GM23338 (cell line): ENCODE measurements around the gene PLA2G1B. TPM values are rescaled to one million over a fixed set of nuclear protein-coding genes. Genes with fewer than 3 reads are reported as not detected.

Experiments used
- ATAC-seq: fragments of 200-7000 bp; cut with Tn5 transposase; 3 replicates; pipeline ENCODE4 v1.9.1; 2020
- DNase-seq: peaks from one replicate; pipeline ENCODE4 v3.0.0-alpha.2; 2015; ENCODE audit warnings: low spot score
- H2AFZ ChIP-seq: fragments of 200-600 bp; sonication (generic); 2 replicates; pipeline ENCODE4 v1.8.0; 2016; ENCODE audit warnings: antibody characterized with exemption, mild to moderate bottlenecking, moderate library complexity
- H3F3A ChIP-seq: fragments of 200-600 bp; sonication (generic); replicated peaks from 2 replicates; pipeline ENCODE4 v1.8.0; 2017; ENCODE audit warnings: antibody characterized with exemption, mixed run types, low read depth
- H3K27ac ChIP-seq: fragments of 200-600 bp; sonication (generic); 2 replicates; pipeline ENCODE4 v1.6.1; 2016; ENCODE audit warnings: low read depth
- H3K27me3 ChIP-seq: fragments of 200-600 bp; sonication (generic); 2 replicates; pipeline ENCODE4 v1.8.0; 2016; ENCODE audit warnings: mild to moderate bottlenecking, mixed run types, moderate library complexity; ENCODE audit not compliant: insufficient read depth
- H3K36me3 ChIP-seq: fragments of 200-600 bp; sonication (generic); 2 replicates; pipeline ENCODE4 v1.8.0; 2016; ENCODE audit warnings: mild to moderate bottlenecking; ENCODE audit not compliant: insufficient read depth
- H3K4me1 ChIP-seq: fragments of 200-600 bp; sonication (generic); 2 replicates; pipeline ENCODE4 v1.8.0; 2016; ENCODE audit warnings: mild to moderate bottlenecking, moderate library complexity; ENCODE audit not compliant: insufficient read depth
- H3K4me2 ChIP-seq: fragments of 200-600 bp; sonication (generic); 2 replicates; pipeline ENCODE4 v1.7.1; 2017; ENCODE audit warnings: mixed run types
- H3K4me3 ChIP-seq: fragments of 200-600 bp; sonication (generic); 2 replicates; pipeline ENCODE4 v1.6.1; 2016; ENCODE audit warnings: mixed run types
- H3K79me2 ChIP-seq: fragments of 200-600 bp; sonication (generic); replicated peaks from 2 replicates; pipeline ENCODE4 v1.8.0; 2017; ENCODE audit warnings: mild to moderate bottlenecking; ENCODE audit not compliant: insufficient read depth
- H3K9me2 ChIP-seq: fragments of 200-600 bp; sonication (generic); 2 replicates; pipeline ENCODE4 v1.8.0; 2017; ENCODE audit not compliant: insufficient read depth
- H4K20me1 ChIP-seq: fragments of 200-600 bp; sonication (generic); replicated peaks from 2 replicates; pipeline ENCODE4 v1.8.0; 2017; ENCODE audit warnings: mild to moderate bottlenecking; ENCODE audit not compliant: insufficient read depth
- H3K27ac Mint-ChIP-seq: 2 replicates; pipeline ENCODE4 v1.8.0; 2020; ENCODE audit warnings: inconsistent platforms, mild to moderate bottlenecking, moderate library complexity, mixed read lengths
- H3K27me3 Mint-ChIP-seq: 3 replicates; pipeline ENCODE4 v1.8.0; 2022; ENCODE audit warnings: low read depth, mild to moderate bottlenecking, moderate library complexity, mixed read lengths, inconsistent platforms; ENCODE audit not compliant: insufficient read depth, poor library complexity
- H3K36me3 Mint-ChIP-seq: 3 replicates; pipeline ENCODE4 v1.8.0; 2021; ENCODE audit warnings: low read depth, mild to moderate bottlenecking, inconsistent platforms, moderate library complexity, mixed read lengths
- H3K4me1 Mint-ChIP-seq: 3 replicates; pipeline ENCODE4 v1.8.0; 2020; ENCODE audit warnings: mild to moderate bottlenecking, inconsistent platforms, mixed read lengths
- H3K4me3 Mint-ChIP-seq: 3 replicates; pipeline ENCODE4 v1.8.0; 2021; ENCODE audit warnings: moderate library complexity, mild to moderate bottlenecking, inconsistent platforms, mixed read lengths
- H3K9me3 Mint-ChIP-seq: 3 replicates; pipeline ENCODE4 v1.8.0; 2020; ENCODE audit warnings: moderate library complexity, mild to moderate bottlenecking, inconsistent platforms, mixed read lengths
- CREB1 ChIP-seq: fragments of 250-450 bp; sonication (Bioruptor Pico); IDR thresholded peaks from 2 replicates; pipeline ENCODE4 v1.5.0; 2020; ENCODE audit warnings: low read depth, mild to moderate bottlenecking, moderate library complexity
- CTCF ChIP-seq, 2 experiments: fragments of 200-600 bp in 1 of 2; sonication (generic) in 1 of 2; conservative IDR thresholded peaks; 2 replicates each; pipeline versions ENCODE4 v1.5.1 to v1.6.1; 2016 to 2017; ENCODE audit warnings: antibody characterized with exemption in 2 of 2, low read depth in 2 of 2, mild to moderate bottlenecking in 2 of 2, moderate library complexity in 1 of 2
- ETS1 ChIP-seq: IDR thresholded peaks from 2 replicates; pipeline ENCODE4 v1.6.1; 2016; ENCODE audit warnings: antibody characterized with exemption
- EZH2 ChIP-seq: fragments of 200-600 bp; sonication (generic); IDR thresholded peaks from one replicate; pipeline ENCODE4 v1.8.0; 2017; ENCODE audit warnings: antibody characterized with exemption, mild to moderate bottlenecking, low read depth; ENCODE audit not compliant: unreplicated experiment
- EZH2phosphoT487 ChIP-seq: fragments of 200-600 bp; sonication (generic); IDR thresholded peaks from one replicate; pipeline ENCODE4 v1.8.1; 2018; ENCODE audit warnings: antibody characterized with exemption; ENCODE audit not compliant: unreplicated experiment
- JUNB ChIP-seq: IDR thresholded peaks from one replicate; pipeline ENCODE4 v1.6.1; 2016; ENCODE audit warnings: antibody characterized with exemption; ENCODE audit not compliant: unreplicated experiment
- NANOG ChIP-seq: IDR thresholded peaks from 2 replicates; pipeline ENCODE4 v1.6.1; 2016; ENCODE audit warnings: antibody characterized with exemption, borderline replicate concordance
- POLR2AphosphoS5 ChIP-seq: IDR thresholded peaks from 2 replicates; pipeline ENCODE4 v1.6.1; 2016; ENCODE audit warnings: antibody characterized with exemption, low read depth
- REST ChIP-seq: IDR thresholded peaks from one replicate; pipeline ENCODE4 v1.6.1; 2018; ENCODE audit warnings: antibody characterized with exemption; ENCODE audit not compliant: unreplicated experiment
- STAT1 ChIP-seq: IDR thresholded peaks from one replicate; pipeline ENCODE4 v1.6.1; 2016; ENCODE audit warnings: antibody characterized with exemption; ENCODE audit not compliant: unreplicated experiment
- ZNF114 ChIP-seq: fragments of 250-450 bp; sonication (Bioruptor Pico); IDR thresholded peaks from 2 replicates; pipeline ENCODE4 v1.5.0; 2020; ENCODE audit warnings: mild to moderate bottlenecking, moderate library complexity
- ZNF331 ChIP-seq: fragments of 250-450 bp; sonication (Bioruptor Pico); IDR thresholded peaks from 2 replicates; pipeline ENCODE4 v1.5.0; 2020; ENCODE audit warnings: low read depth, mild to moderate bottlenecking, moderate library complexity
- ZNF462 ChIP-seq: fragments of 250-450 bp; sonication (Bioruptor Pico); IDR thresholded peaks from 2 replicates; pipeline ENCODE4 v1.5.0; 2020; ENCODE audit warnings: mild to moderate bottlenecking, moderate library complexity
- polyA plus RNA-seq: library from polyadenylated mRNA; unstranded; fragments of >200 nt; fragmentation: Nextera tagmentation; extraction: Ambion mirVana; gene quantifications from 2 replicates; pipeline ENCODE4 v1.2.1, GENCODE V29; 2016
- total RNA-seq: library from RNA; depleted of rRNA; stranded (reverse); fragments of >200 nt; shearing (Covaris generic); gene quantifications from 2 replicates; pipeline ENCODE4 v1.2.3, GENCODE V29; 2014

The PLA2G1B gene
- total and polyA plus RNA-seq, 2 experiments from 2014 or later = not detected

GRCh38 chr12:120328228-120328627, 649 bp upstream of the PLA2G1B start:
- H3K27ac Mint-ChIP-seq = no peak overlapping the region
- H3K4me2 ChIP-seq = no peak overlapping the region

More at GRCh38 chr12:120328228-120328627, 649 bp upstream of the PLA2G1B start:
- Mint-ChIP-seq H3K36me3 (no peaks in the 10 kb centered on the region), H3K4me1 (peaks cover 4% of the 10 kb centered on the region; the same call in 2 of the 3 replicates), H3K27me3 (peaks cover 15% of the 10 kb centered on the region), H3K9me3 (no peaks in the 10 kb centered on the region), H3K4me3 (no peak overlapping the region)
- no peaks in the 10 kb centered on the region for H3K79me2 ChIP-seq
- ATAC-seq (no peak), DNase-seq (no peak)
- no peaks in the 10 kb centered on the region for H3K27me3 ChIP-seq
- H4K20me1 ChIP-seq = no peaks in the 10 kb centered on the region
- TF ChIP-seq ZNF331 (CRISPR knock-in tag) (no peak), EZH2phosphoT487 (no peak), POLR2AphosphoS5 (no peak), REST (no peak), ZNF462 (CRISPR knock-in tag) (no peak), NANOG (no peak), STAT1 (no peak), EZH2 (no peak), ZNF114 (CRISPR knock-in tag) (no peak), ETS1 (no peak), CREB1 (no peak), CTCF (conservative IDR thresholded peaks at IDR 0.05; ENCODE audit: low read depth in 2 of 2) (no peak), JUNB (no peak)
- no peak overlapping the region for H2AFZ ChIP-seq
- H3K4me1 ChIP-seq = no peaks in the 10 kb centered on the region
- no peaks in the 10 kb centered on the region for H3F3A ChIP-seq
- no peak overlapping the region for H3K27ac ChIP-seq
- H3K4me3 ChIP-seq = no peak overlapping the region
- no peaks in the 10 kb centered on the region for H3K36me3 ChIP-seq
- H3K9me2 ChIP-seq = no peaks in the 10 kb centered on the region
